Activated CD4-positive, alpha-beta T cell treated with anti-CD3 and anti-CD28 coated beads for 36 hours (primary cell): Measurements from ENCODE around the gene MAP4. TPM values are rescaled to one million over a fixed set of nuclear protein-coding genes. Genes with fewer than 3 reads are reported as not detected.

Experiments
- microRNA-seq: library from miRNA; unstranded; fragments of <30 nt; microRNA quantifications from one replicate; pipeline ENCODE4 v1.2.0, GENCODE V29; 2021; ENCODE audit warnings: borderline replicate concordance
- total RNA-seq, 2 experiments: library from RNA; stranded (reverse); gene quantifications; one replicate each; pipeline ENCODE4 v1.2.3, GENCODE V29; 2021

MAP4 gene
- total RNA-seq, 2 experiments from 2014 or later, result 115 to 119 TPM

Small RNAs within 50 kb of the gene (microRNA-seq; reads per million reads assigned to microRNA genes)
- 121 reads per million, percentile 67 among the genes with 10 or more reads in this experiment for gene MIR1226

Other genes starting within 250 kb of the MAP4 start
- 100 to 1,000 TPM; 129 to 130 TPM for gene SMARCC1, start 234.5 kb downstream of the MAP4 start, total RNA-seq
- 10 to 100 TPM; 81.6 to 82.3 TPM for gene DHX30, start 213.3 kb downstream of the MAP4 start, total RNA-seq
- 10 to 100 TPM; 32.5 to 33.9 TPM for gene CDC25A, start 172.0 kb upstream of the MAP4 start, total RNA-seq
- gene CAMP, start 207.1 kb upstream of the MAP4 start, total RNA-seq, result not detected
- gene ZNF589, start 224.7 kb upstream of the MAP4 start, total RNA-seq, result 10 to 100 TPM; 28.6 to 29.6 TPM